Measurements from ENCODE around the gene MVK. TPM values are rescaled to one million over a fixed set of nuclear protein-coding genes. Genes with fewer than 3 reads are reported as not detected.

The MVK gene
- total and polyA plus RNA-seq, 2 of the 4 experiments (the other 2 are of a cell fraction) = 6.6 to 11.5 TPM

DNA sequence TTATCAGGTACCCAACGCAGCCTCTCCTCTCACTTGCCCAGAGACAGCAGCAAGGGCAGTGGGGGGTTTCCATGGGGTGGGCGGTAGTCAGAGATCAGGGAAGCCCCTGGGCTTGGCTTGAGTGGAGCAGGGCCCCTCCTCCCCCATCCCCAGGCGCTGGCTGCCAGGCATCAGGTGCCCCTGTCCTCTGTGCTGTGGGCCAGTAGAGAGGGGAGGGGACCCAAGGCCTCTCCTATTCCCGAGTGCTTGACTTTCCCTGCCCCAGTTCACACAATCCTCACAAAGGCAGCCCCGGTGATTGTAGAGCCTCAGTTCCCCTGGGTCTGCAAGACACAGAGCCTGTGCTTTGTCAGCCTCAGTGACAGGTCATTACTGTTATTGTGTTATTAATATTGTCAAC, 57.7 kb downstream of the MVK start:
- H3K79me1 ChIP-seq (ENCODE audit: low read depth in 1 of 2, low read length in 2 of 2) = no peaks in the 10 kb centered on the region
- no peak overlapping the region for H3K18ac ChIP-seq (ENCODE audit: low read depth, low read length)
- TF ChIP-seq RCOR1 (IDR thresholded peaks at IDR 0.05; ENCODE audit: insufficient replicate concordance, low read length) (no peak), MAZ (IDR thresholded peaks at IDR 0.05; ENCODE audit: borderline replicate concordance, low read depth, low read length) (no peak), NFE2L2 (IDR thresholded peaks at IDR 0.05; ENCODE audit: low read depth, low read length) (no peak), RAD21 (IDR thresholded peaks at IDR 0.05; ENCODE audit: low read length) (no peak), MXI1 (IDR thresholded peaks at IDR 0.05; ENCODE audit: borderline replicate concordance, low read depth, low read length) (no peak), CHD1 (IDR thresholded peaks at IDR 0.05; ENCODE audit: low read depth, low read length) (no peak), RFX5 (IDR thresholded peaks at IDR 0.05; ENCODE audit: low read depth, low read length) (no peak), CEBPB (IDR thresholded peaks at IDR 0.05; ENCODE audit: low read depth, low read length) (no peak), SMC3 (IDR thresholded peaks at IDR 0.05; ENCODE audit: low read depth, low read length) (no peak), MAFK (IDR thresholded peaks at IDR 0.05; ENCODE audit: low read depth, low read length) (no peak), BHLHE40 (IDR thresholded peaks at IDR 0.05; ENCODE audit: low read depth, low read length) (no peak), FOS (IDR thresholded peaks at IDR 0.05; ENCODE audit: low read depth, low read length) (no peak), POLR2A (IDR thresholded peaks at IDR 0.05; ENCODE audit: low read depth, low read length) (no peak)
- TF ChIP-seq, protein P1, sequence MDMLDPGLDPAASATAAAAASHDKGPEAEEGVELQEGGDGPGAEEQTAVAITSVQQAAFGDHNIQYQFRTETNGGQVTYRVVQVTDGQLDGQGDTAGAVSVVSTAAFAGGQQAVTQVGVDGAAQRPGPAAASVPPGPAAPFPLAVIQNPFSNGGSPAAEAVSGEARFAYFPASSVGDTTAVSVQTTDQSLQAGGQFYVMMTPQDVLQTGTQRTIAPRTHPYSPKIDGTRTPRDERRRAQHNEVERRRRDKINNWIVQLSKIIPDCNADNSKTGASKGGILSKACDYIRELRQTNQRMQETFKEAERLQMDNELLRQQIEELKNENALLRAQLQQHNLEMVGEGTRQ (IDR thresholded peaks at IDR 0.05; ENCODE audit: low read depth, low read length) = no peak
- TF ChIP-seq, protein P2, sequence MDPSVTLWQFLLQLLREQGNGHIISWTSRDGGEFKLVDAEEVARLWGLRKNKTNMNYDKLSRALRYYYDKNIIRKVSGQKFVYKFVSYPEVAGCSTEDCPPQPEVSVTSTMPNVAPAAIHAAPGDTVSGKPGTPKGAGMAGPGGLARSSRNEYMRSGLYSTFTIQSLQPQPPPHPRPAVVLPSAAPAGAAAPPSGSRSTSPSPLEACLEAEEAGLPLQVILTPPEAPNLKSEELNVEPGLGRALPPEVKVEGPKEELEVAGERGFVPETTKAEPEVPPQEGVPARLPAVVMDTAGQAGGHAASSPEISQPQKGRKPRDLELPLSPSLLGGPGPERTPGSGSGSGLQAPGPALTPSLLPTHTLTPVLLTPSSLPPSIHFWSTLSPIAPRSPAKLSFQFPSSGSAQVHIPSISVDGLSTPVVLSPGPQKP (IDR thresholded peaks at IDR 0.05; ENCODE audit: borderline replicate concordance, low read depth, low read length) = no peak
- TF ChIP-seq, protein P3, sequence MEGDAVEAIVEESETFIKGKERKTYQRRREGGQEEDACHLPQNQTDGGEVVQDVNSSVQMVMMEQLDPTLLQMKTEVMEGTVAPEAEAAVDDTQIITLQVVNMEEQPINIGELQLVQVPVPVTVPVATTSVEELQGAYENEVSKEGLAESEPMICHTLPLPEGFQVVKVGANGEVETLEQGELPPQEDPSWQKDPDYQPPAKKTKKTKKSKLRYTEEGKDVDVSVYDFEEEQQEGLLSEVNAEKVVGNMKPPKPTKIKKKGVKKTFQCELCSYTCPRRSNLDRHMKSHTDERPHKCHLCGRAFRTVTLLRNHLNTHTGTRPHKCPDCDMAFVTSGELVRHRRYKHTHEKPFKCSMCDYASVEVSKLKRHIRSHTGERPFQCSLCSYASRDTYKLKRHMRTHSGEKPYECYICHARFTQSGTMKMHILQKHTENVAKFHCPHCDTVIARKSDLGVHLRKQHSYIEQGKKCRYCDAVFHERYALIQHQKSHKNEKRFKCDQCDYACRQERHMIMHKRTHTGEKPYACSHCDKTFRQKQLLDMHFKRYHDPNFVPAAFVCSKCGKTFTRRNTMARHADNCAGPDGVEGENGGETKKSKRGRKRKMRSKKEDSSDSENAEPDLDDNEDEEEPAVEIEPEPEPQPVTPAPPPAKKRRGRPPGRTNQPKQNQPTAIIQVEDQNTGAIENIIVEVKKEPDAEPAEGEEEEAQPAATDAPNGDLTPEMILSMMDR (conservative IDR thresholded peaks at IDR 0.05; ENCODE audit: low read depth, low read length) = no peak
- no peak overlapping the region for H3K56ac ChIP-seq (ENCODE audit: extremely low read depth, insufficient read depth, low read length)
- no peak overlapping the region for H2AFZ ChIP-seq (replicated peaks; ENCODE audit: low read length, poor library complexity)
- intact Hi-C loops (cut with micrococcal nuclease) (no loop called here), in situ Hi-C loops (cut with MboI; ENCODE audit: low sequenced_read_pairs) (no loop called here), dilution Hi-C loops (cut with HindIII; ENCODE audit: low sequenced_read_pairs, unreplicated experiment) (no loop called here)
- no peak overlapping the region for H4K8ac ChIP-seq (ENCODE audit: low read depth in 2 of 2, low read length in 2 of 2)
- no peaks in the 10 kb centered on the region for H3K9me3 ChIP-seq (ENCODE audit: control insufficient read depth, insufficient read depth, low read length)
- no peaks in the 10 kb centered on the region for H3K36me3 ChIP-seq (ENCODE audit: control insufficient read depth, insufficient read depth, low read length)
- H3K27ac ChIP-seq (ENCODE audit: insufficient read depth, low read length) = no peak overlapping the region
- H4K91ac ChIP-seq (ENCODE audit: insufficient read depth, low read depth, low read length) = no peak overlapping the region
- H4K5ac ChIP-seq (ENCODE audit: low read depth, low read length) = no peak overlapping the region
- H3K4me1 ChIP-seq (ENCODE audit: control insufficient read depth, insufficient read depth, low read length) = no peaks in the 10 kb centered on the region
- H3K4me3 ChIP-seq (ENCODE audit: insufficient read depth, low read depth, low read length) = no peak overlapping the region
- H4K20me1 ChIP-seq (ENCODE audit: insufficient read depth, low read length) = no peaks in the 10 kb centered on the region
- H2AK5ac ChIP-seq (ENCODE audit: low read depth, low read length) = no peak overlapping the region
- no peak overlapping the region for H2BK15ac ChIP-seq (ENCODE audit: low read depth, low read length)
- no peak overlapping the region for H3K14ac ChIP-seq (replicated peaks; ENCODE audit: low read depth, low read length)
- ChIA-PET CTCF (no interaction called here), POLR2A (ENCODE audit: unreplicated experiment) (no interaction called here)
- no peaks in the 10 kb centered on the region for H3K9me1 ChIP-seq (ENCODE audit: insufficient read depth, low read length)
- no peak overlapping the region for H2AK9ac ChIP-seq (replicated peaks; ENCODE audit: low read depth, low read length, poor library complexity)
- no peak overlapping the region for H3K4ac ChIP-seq (ENCODE audit: low read depth, low read length)
- H3K23ac ChIP-seq (ENCODE audit: low read depth, low read length) = no peak overlapping the region
- DNase-seq = no peak
- peaks cover 22% of the 10 kb centered on the region for H3K27me3 ChIP-seq (ENCODE audit: control insufficient read depth, insufficient read depth, low read length)
- no peak overlapping the region for H3K9ac ChIP-seq (ENCODE audit: low read depth, low read length)
- H2BK120ac ChIP-seq (ENCODE audit: low read depth, low read length) = no peak overlapping the region
- H2BK5ac ChIP-seq (ENCODE audit: low read depth, low read length, poor library complexity, severe bottlenecking) = no peak overlapping the region
- no CpG with 5 or more reads among the region's 5 CpGs for WGBS, 2 experiments (ENCODE audit: extremely low coverage in 2 of 2, insufficient read length in 1 of 2)
- ATAC-seq (ENCODE audit: low read depth) = no peak
- H3K4me2 ChIP-seq (ENCODE audit: low read depth, low read length) = no peak overlapping the region
- BruUV-seq (replicated peaks) = no TSS peak
- H2BK20ac ChIP-seq (ENCODE audit: low read depth, low read length) = no peak overlapping the region
